HG02840 (cell line): Measurements from ENCODE around the gene RSPO4.
"Not testable (repeated sequence)": the region's sequence is repeated elsewhere in the genome, so short reads cannot be mapped to it uniquely, and the experiment has no call there.

ENCODE experiments used
- ATAC-seq: cut with Tn5 transposase; IDR thresholded peaks from one replicate; pipeline ENCODE4 v1.9.1; 2021; ENCODE audit warnings: mild to moderate bottlenecking, moderate library complexity, moderate number of reproducible peaks; ENCODE audit not compliant: unreplicated experiment, low FRiP score

Gene RSPO4

GRCh38 chr20:1005452-1006027 lies 3.4 kb upstream of the RSPO4 start:
- ATAC-seq: no peak

- ATAC-seq: no peak
These were observed 2.0 kb upstream of the RSPO4 start for GRCh38 chr20:1003920-1004697.

- ATAC-seq: no peak
These were observed 811 bp upstream of the RSPO4 start for GRCh38 chr20:1002682-1003561.

DNA sequence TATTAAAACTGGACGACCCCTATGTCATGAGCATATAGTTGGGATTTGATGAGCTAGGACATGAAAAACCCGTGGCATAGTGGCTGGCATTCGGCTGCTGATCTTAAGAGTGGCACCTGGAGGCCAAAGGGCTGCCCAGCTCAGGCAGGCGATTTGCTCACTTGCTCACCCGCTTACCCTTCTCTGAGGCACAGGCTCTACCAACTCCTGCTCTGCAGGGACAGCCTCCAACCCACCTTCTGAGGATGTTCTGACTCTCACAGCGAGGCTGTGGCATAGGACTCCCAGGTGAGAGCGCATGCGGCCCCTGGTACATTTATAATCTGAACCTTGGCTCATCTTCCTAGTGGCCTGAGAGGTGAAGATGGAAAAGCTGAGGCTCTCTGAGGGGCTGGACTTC lies 995 bp downstream of the RSPO4 start:
- ATAC-seq: no peak

- no peak for ATAC-seq
These were observed 3.8 kb downstream of the RSPO4 start for GRCh38 chr20:998231-998830.

DNA sequence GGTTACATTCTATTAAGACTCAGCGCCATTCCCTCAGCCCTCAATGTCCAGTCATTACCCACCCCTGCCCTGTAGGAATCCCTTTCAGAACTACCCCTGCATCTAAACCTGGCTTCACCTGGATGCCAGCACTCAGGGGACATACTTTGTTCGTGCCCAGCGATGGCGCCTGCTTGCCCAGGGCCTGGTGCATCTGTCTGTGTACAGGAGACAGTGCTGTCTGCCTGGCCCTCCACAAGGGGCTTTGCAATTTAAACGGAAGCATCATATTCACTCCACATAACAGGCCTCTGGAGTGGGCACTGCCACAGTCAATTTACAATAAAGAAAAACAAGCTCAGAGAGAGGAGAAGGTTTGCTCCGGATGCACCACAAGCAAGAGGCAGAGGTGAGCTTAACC lies 4.6 kb downstream of the RSPO4 start:
- ATAC-seq: no peak

DNA sequence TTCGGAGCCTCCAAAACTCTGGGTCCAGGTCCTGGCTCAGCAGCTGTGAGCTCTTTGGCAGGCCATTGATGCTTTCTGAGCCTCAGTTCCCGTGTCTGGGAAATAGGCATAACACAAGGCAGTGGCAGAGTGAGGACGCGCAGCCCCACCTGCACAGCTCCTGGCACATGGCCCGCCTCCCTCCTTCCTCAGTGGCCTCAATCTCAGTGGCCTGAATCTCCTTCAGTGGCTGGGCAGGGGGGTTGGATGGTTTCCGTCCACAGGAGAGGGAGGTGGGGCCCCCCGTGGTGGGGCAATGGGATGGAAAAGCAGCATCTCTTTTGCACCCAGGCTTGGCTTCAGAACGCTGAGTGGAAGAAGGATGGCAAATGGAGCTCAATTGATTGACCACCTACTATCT lies 5.1 kb downstream of the RSPO4 start:
- ATAC-seq: no peak

- no peak for ATAC-seq
These were observed 6.9 kb downstream of the RSPO4 start for GRCh38 chr20:995170-995569.

- no peak for ATAC-seq
These were observed 9.1 kb downstream of the RSPO4 start for GRCh38 chr20:992801-993535.

DNA sequence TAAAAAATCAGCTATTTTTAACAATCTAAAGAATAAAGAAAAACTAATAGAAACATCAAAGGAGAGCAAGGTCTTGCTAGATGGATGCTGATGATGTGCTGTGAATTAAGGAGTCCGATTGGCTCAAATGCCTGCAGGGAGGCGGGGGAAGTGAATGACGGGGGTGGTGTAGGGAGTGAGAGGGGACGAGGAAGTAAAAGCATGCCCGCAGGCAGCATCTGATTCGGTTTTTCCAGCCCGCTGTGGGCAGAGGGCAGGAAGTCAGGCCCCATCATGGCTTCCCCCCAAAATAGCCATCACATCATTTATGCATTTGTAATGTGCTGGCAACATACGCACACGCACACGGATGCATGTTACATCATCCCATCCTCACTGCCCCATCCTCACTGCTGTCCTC lies 10.3 kb downstream of the RSPO4 start:
- ATAC-seq: no peak

DNA sequence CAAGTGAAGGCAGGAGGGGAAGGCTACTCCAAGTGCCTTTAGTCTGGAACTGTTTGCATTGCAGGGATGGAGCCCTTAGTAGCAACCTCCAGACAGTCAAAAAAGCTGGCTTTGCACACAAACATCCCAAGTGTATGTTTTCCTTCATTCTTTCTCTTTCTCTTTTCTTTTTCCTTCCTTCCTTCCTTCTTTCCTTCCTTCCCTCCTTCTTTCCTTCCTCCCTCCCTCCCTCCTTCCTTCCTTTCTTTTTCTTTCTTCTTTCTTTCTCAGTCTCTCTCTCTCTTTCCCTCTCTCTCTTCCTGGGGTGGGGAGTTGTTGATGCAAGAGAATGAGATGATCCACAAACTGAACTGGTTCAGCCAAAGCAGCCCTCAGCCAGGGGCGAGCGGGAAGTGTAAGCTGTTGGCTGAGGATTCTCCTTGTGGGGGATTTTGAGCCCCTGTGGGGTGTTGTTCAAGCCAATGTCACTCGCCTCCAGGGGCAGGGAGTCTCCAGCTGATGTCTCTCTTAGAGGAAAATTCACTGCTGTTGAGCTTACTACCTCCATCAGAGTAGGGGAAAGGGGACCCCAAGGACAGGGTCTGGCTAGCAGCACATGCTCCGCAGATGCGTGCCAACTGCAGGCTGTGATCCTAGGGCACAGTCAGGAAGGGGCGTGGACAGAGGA lies 11.7 kb downstream of the RSPO4 start:
- ATAC-seq: no peak

DNA sequence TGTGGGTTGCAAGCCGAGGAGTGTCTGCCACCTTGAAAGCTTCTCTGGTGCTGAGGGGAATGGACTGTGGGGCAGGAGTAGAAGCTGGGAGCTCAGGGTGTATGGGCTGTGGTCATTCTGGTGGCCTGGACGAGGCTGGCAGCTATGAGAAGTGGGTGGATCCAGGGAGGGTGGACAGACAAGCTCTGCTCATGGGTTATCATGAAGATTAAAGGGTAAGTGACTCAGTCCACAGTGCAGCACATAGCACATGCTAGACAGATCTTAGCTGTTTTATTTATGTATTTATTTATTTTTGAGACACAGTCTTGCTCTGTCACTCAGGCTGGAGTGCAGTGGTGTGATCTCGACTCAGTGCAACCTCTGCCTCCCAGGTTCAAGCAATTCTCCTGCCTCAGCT lies 13.8 kb downstream of the RSPO4 start:
- no peak for ATAC-seq

GRCh38 chr20:987677-988076 lies 14.4 kb downstream of the RSPO4 start:
- ATAC-seq: no peak

GRCh38 chr20:986733-987355 lies 15.3 kb downstream of the RSPO4 start:
- ATAC-seq: no peak

- ATAC-seq: not testable (repeated sequence)
These were observed 17.1 kb downstream of the RSPO4 start for GRCh38 chr20:984994-985393.

- no peak for ATAC-seq
These were observed 19.4 kb downstream of the RSPO4 start for GRCh38 chr20:982754-983153.

DNA sequence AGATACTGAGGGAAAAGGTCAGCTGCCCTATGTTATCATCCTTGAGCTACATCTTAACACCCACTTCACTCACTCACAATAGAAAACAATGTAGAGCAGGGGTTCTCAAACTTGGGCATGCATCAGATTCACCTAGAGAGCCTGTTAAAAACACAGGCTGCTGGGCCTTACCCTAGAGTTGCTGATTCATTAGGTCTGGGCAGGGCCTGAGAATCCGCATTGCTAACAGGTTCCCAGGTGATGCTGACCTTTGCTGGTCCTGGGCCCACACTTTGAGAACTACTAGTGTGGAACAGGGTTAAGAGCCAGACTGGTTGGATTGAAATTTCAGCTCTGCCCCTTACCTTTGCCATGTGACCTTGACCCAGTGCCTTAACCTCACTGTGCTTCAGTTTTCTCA lies 25.1 kb downstream of the RSPO4 start:
- ATAC-seq: no peak

DNA sequence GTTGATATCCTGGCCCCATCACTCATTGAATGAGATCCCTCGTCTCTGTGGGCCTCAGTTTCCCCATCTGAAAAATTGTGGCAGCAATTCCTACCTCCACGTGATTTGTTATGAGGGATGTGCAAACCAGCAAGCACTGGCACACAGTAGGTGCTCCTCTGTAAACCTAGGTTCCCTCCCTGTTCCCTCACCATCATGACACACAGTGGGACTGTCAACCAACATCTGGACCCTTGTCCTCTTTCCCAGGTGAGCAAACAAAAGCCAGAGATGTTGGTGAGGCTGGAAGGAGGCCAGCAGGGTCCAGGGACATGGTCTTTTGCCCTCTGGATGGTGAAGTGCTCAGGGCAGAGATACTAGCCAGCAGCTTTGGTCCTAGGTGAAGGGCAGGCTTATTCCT lies 26.1 kb downstream of the RSPO4 start:
- ATAC-seq: no peak

DNA sequence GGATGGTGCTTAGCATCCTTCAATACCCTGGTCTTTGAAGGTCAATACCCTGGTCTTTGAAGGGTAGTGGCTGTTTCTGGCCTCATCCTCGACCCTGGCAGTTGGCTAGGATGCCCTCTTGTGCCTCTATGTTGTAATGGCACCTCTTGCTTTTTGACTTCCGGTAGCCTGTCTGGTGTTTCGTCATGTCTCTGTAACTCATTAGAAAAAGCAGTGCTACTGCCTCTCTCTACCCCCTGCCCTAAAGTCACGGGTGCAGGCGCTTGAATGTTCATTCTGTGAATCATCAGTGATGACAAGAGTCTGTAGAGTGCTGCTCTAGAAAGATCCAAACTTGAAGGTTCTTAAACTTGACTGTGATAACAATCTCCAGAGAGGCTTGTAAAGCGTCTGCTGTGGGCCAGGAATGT lies 28.3 kb downstream of the RSPO4 start:
- no peak for ATAC-seq
